AG08396 (cell line): ENCODE results near the gene SNX3.
"Not testable (repeated sequence)": the region's sequence is repeated elsewhere in the genome, so short reads cannot be mapped to it uniquely, and the experiment has no call there.

Source experiments
- DNase-seq: peaks from one replicate; pipeline ENCODE4 v3.0.0; 2012; ENCODE audit warnings: low spot score, mixed read lengths

SNX3 gene

GRCh38 chr6:108260809-108261569 is at the start of gene SNX3:
Gene SNX3 (minus strand): TSS chr6:108261040. CDS start chr6:108260921, 119 bp downstream.
- peak; percentile 98 for DNase-seq

GRCh38 chr6:108309844-108310243 is 49.0 kb upstream of the SNX3 start:
- DNase-seq, result no peak

- DNase-seq, result not testable (repeated sequence)
These were observed 47.8 kb upstream of the SNX3 start for GRCh38 chr6:108308641-108309040.

- DNase-seq, result no peak
These were observed 43.8 kb upstream of the SNX3 start for GRCh38 chr6:108304646-108305045.

- DNase-seq, result no peak
These were observed 41.5 kb upstream of the SNX3 start for GRCh38 chr6:108302386-108302785.

GRCh38 chr6:108295676-108296075 is 34.8 kb upstream of the SNX3 start:
- DNase-seq, result no peak

- DNase-seq, result peak; percentile 94
These were observed 34.1 kb upstream of the SNX3 start, which contains the start of gene AFG1L for GRCh38 chr6:108294727-108295625. Gene AFG1L (plus strand): TSS chr6:108295054. CDS start chr6:108295080, 26 bp downstream.

- DNase-seq, result no peak
These were observed 33.5 kb upstream of the SNX3 start for GRCh38 chr6:108294297-108294726.

GRCh38 chr6:108293527-108294296 is 32.9 kb upstream of the SNX3 start:
- DNase-seq, result no peak

- DNase-seq, result not testable (repeated sequence)
These were observed 31.7 kb upstream of the SNX3 start for GRCh38 chr6:108292561-108292960.

GRCh38 chr6:108291091-108291490 is 30.3 kb upstream of the SNX3 start:
- no peak for DNase-seq

- no peak for DNase-seq
These were observed 27.9 kb upstream of the SNX3 start for GRCh38 chr6:108288742-108289141.

- no peak for DNase-seq
These were observed 26.5 kb upstream of the SNX3 start for GRCh38 chr6:108287373-108287772.

GRCh38 chr6:108286366-108286765 is 25.5 kb upstream of the SNX3 start:
- no peak for DNase-seq

GRCh38 chr6:108285381-108285780 is 24.5 kb upstream of the SNX3 start:
- no peak for DNase-seq

GRCh38 chr6:108277831-108278230 is 17.0 kb upstream of the SNX3 start:
- no peak for DNase-seq

GRCh38 chr6:108277295-108277694 is 16.5 kb upstream of the SNX3 start:
- no peak for DNase-seq

GRCh38 chr6:108275976-108276375 is 15.1 kb upstream of the SNX3 start:
- DNase-seq, result no peak

- no peak for DNase-seq
These were observed 13.7 kb upstream of the SNX3 start for GRCh38 chr6:108274546-108274945.

GRCh38 chr6:108269955-108270354 is 9.1 kb upstream of the SNX3 start:
- not testable (repeated sequence) for DNase-seq

GRCh38 chr6:108268845-108269244 is 8.0 kb upstream of the SNX3 start:
- no peak for DNase-seq

GRCh38 chr6:108263371-108263770 is 2.5 kb upstream of the SNX3 start:
- DNase-seq, result no peak
